ENCODE measurements around the gene PTPRU.

GRCh38 chr1:29310616-29311180, 74.4 kb downstream of the PTPRU start:
- no peak for TF ChIP-seq ARNTL (CRISPR knock-in tag; IDR thresholded peaks at IDR 0.05; ENCODE audit: borderline replicate concordance, low read depth)
- TF ChIP-seq ZC3H10 (CRISPR knock-in tag; IDR thresholded peaks at IDR 0.05): no peak

Measured in SK-N-SH treated with all-trans-retinoic acid at 6 μM for 48 hours (cell line).